Measurements from ENCODE around the gene POLA1. TPM values are rescaled to one million over a fixed set of nuclear protein-coding genes. Genes with fewer than 3 reads are reported as not detected.

The POLA1 gene
- total RNA-seq, 2 donors from 2014 or later: 6.7 to 7.2 TPM

- Histone ChIP-seq H3K27me3 (no peaks in the 10 kb centered on the region), H3K4me3 (no peak overlapping the region), H3K27ac (no peak overlapping the region), H3K4me1 (no peaks in the 10 kb centered on the region), H3K36me3 (no peaks in the 10 kb centered on the region), H3K9me3 (no peaks in the 10 kb centered on the region)
- TF ChIP-seq, protein P1, sequence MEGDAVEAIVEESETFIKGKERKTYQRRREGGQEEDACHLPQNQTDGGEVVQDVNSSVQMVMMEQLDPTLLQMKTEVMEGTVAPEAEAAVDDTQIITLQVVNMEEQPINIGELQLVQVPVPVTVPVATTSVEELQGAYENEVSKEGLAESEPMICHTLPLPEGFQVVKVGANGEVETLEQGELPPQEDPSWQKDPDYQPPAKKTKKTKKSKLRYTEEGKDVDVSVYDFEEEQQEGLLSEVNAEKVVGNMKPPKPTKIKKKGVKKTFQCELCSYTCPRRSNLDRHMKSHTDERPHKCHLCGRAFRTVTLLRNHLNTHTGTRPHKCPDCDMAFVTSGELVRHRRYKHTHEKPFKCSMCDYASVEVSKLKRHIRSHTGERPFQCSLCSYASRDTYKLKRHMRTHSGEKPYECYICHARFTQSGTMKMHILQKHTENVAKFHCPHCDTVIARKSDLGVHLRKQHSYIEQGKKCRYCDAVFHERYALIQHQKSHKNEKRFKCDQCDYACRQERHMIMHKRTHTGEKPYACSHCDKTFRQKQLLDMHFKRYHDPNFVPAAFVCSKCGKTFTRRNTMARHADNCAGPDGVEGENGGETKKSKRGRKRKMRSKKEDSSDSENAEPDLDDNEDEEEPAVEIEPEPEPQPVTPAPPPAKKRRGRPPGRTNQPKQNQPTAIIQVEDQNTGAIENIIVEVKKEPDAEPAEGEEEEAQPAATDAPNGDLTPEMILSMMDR (IDR thresholded peaks at IDR 0.05): no peak
- DNase-seq (ENCODE audit: low spot score): no peak
These were observed 10.8 kb upstream of the POLA1 start for GRCh38 chrX:24682739-24683432.

DNA sequence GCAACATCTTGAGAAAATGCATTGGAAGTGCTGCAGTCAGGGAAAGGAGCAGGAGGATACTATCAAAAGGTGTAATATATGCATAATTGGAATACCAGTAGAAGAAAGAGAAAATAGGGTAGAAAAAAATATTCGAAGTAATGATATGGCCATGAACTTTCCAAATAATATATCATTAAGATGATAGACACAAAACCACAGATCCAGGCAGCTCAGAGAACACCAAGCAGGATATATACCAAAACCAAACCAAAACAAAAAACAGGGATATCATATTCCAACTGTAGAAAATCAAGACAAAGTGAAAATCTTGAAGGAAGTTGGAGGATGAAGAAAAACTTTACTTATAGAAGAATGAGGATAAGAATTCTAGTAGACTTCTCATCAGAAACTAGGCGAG is 9.7 kb upstream of the POLA1 start:
- H3K27me3 ChIP-seq: no peaks in the 10 kb centered on the region
- DNase-seq (ENCODE audit: low spot score): no peak

DNA sequence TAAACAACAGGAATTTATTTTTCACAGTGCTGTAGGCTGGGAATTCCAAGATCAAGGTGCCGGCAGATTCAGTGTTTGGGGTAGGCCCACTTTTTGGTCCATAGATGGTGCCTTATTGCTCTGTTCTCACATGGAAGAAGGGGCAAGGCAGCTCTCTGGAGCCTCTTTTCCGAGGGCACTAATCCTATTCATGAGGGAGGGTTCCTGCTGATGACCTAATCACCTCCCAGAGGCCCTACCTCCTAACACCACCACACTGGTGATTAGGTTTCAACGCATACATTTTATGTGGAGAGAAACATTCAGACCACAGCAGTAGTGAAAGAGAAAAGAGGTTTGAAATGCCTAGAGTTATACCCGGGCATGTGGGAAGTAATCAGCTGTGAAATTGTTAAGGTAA is 1.4 kb upstream of the POLA1 start:
- Histone ChIP-seq H3K27me3 (no peaks in the 10 kb centered on the region), H3K4me3 (no peak overlapping the region), H3K9me3 (no peaks in the 10 kb centered on the region), H3K36me3 (no peaks in the 10 kb centered on the region), H3K4me1 (no peaks in the 10 kb centered on the region), H3K27ac (no peak overlapping the region)
- DNase-seq (ENCODE audit: low spot score): no peak
- TF ChIP-seq, protein P1 (IDR thresholded peaks at IDR 0.05): no peak

More for the DNA sequence above, 9.7 kb upstream of the POLA1 start:
- no peaks in the 10 kb centered on the region for H3K9me3 ChIP-seq
- TF ChIP-seq, protein P1 (IDR thresholded peaks at IDR 0.05): no peak
- no peaks in the 10 kb centered on the region for H3K36me3 ChIP-seq
- no peaks in the 10 kb centered on the region for H3K4me1 ChIP-seq
- no peak overlapping the region for H3K27ac ChIP-seq
- H3K4me3 ChIP-seq: no peak overlapping the region

DNA sequence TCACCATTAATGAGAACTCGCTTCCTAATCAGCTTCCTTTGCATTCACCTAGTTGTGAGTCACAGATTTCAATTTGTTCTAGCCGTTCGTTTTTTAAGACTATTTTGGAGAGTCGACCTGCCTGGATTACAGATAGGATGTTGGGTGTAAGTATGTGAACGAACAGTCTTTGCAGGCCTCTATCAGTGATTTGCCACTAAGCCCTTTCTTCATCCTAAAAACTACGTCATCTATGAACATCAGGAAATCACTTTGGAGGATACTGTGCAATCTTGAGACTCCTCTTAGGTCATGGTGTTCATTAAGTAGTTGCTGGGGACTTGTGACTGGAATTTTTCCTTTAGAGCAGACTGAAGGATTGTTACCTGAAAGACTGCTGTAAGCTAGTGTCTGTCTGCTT is 1.1 kb downstream of the POLA1 start:
- TF ChIP-seq, protein P1 (IDR thresholded peaks at IDR 0.05): no peak
- Histone ChIP-seq H3K27ac (no peak overlapping the region), H3K36me3 (no peaks in the 10 kb centered on the region), H3K4me3 (no peak overlapping the region), H3K9me3 (no peaks in the 10 kb centered on the region), H3K4me1 (no peaks in the 10 kb centered on the region), H3K27me3 (no peaks in the 10 kb centered on the region)
- no peak for DNase-seq (ENCODE audit: low spot score)

DNA sequence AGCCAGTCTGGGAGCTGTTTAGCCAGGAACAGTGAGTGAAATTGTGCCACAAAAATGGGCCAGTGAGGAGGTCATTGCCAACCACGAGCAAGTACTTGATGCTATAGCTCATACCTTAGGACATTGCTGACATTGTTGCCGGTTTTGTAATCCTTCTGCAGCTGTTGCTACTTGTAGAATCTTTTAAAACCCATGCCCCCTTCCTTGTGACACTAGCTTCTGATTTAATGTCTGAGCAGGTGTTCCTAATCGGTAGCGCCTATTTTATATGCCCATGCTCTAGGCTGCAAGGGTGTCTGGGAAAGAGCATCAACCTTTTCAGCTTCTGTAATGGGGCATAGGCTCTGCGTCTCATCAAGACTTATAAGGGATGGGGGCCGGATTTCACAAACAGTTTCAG is 2.6 kb downstream of the POLA1 start:
- TF ChIP-seq, protein P1 (IDR thresholded peaks at IDR 0.05): no peak
- no peak for DNase-seq (ENCODE audit: low spot score)
- H3K9me3 ChIP-seq: no peaks in the 10 kb centered on the region
- no peak overlapping the region for H3K4me3 ChIP-seq
- H3K36me3 ChIP-seq: no peaks in the 10 kb centered on the region
- H3K27ac ChIP-seq: no peak overlapping the region
- no peaks in the 10 kb centered on the region for H3K27me3 ChIP-seq
- H3K4me1 ChIP-seq: no peaks in the 10 kb centered on the region
